Thyroid gland (tissue), 4 donors: Measurements from ENCODE around the gene PMEPA1.

ENCODE experiments used
- CTCF ChIP-seq, 6 experiments: fragments of 200-600 bp in 3 of 6; fragments of 450-650 bp in 3 of 6; sonication (generic) in 3 of 6; IDR thresholded peaks; one replicate each; pipeline ENCODE4 v1.5.1; 2016 to 2019; ENCODE audit warnings: antibody characterized with exemption in 6 of 6, mild to moderate bottlenecking in 2 of 6, inconsistent platforms in 1 of 6, moderate library complexity in 1 of 6
- POLR2A ChIP-seq, 2 donors: fragments of 450-650 bp; IDR thresholded peaks; one replicate each; pipeline ENCODE4 v1.6.1; 2017; ENCODE audit warnings: antibody characterized with exemption in 2 of 2, mild to moderate bottlenecking in 2 of 2, moderate library complexity in 1 of 2

- TF ChIP-seq CTCF (IDR thresholded peaks at IDR 0.05), result no peak
- TF ChIP-seq POLR2A (IDR thresholded peaks at IDR 0.05), result no peak
Observed at GRCh38 chr20:57683881-57684807, 25.7 kb downstream of the PMEPA1 start.
